Esophagus muscularis mucosa (tissue), 4 donors: Measurements from ENCODE around the gene ZNF618.

Source experiments
- EP300 ChIP-seq: sonication (generic); formaldehyde crosslinking; IDR thresholded peaks from one replicate; pipeline ENCODE4 v1.6.1; 2017; ENCODE audit warnings: antibody characterized with exemption
- POLR2A ChIP-seq: fragments of 450-650 bp; IDR thresholded peaks from one replicate; pipeline ENCODE4 v1.6.1; 2017; ENCODE audit warnings: antibody characterized with exemption, moderate library complexity, mild to moderate bottlenecking, low read depth
- POLR2AphosphoS5 ChIP-seq, 2 donors: sonication (generic); formaldehyde crosslinking; IDR thresholded peaks; one replicate each; pipeline ENCODE4 v1.6.1; 2017; ENCODE audit warnings: antibody characterized with exemption in 2 of 2
- TF ChIP-seq, protein P1 (sequence below), 3 experiments: fragments of 200-600 bp in 2 of 3; fragments of 450-650 bp in 1 of 3; sonication (generic) in 2 of 3; IDR thresholded peaks; one replicate each; pipeline ENCODE4 v1.5.1; 2017 to 2019; ENCODE audit warnings: antibody characterized with exemption in 3 of 3, mild to moderate bottlenecking in 2 of 3, moderate library complexity in 1 of 3

DNA sequence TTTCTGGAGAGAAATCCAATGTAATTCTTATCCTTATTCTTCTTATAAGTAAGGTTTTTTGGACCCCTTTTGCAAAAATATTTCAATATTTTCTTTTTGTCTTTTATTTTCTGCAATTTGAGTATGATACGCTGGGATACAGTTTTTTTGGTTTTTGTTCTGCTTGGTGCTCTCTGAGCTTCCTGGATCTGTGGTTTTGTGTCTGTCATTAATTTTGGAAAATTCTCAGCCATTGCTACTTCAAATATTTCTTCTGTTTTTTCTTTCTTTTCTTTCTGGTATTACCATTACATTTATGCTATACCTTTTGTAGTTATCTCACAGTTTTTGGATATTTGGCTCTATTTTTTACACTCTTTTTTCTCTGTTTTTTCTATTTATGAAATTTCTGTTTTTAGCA, 50.1 kb downstream of the ZNF618 start:
- TF ChIP-seq POLR2AphosphoS5 (IDR thresholded peaks at IDR 0.05) (no peak), POLR2A (no peak), EP300 (no peak)
- TF ChIP-seq, protein P1, sequence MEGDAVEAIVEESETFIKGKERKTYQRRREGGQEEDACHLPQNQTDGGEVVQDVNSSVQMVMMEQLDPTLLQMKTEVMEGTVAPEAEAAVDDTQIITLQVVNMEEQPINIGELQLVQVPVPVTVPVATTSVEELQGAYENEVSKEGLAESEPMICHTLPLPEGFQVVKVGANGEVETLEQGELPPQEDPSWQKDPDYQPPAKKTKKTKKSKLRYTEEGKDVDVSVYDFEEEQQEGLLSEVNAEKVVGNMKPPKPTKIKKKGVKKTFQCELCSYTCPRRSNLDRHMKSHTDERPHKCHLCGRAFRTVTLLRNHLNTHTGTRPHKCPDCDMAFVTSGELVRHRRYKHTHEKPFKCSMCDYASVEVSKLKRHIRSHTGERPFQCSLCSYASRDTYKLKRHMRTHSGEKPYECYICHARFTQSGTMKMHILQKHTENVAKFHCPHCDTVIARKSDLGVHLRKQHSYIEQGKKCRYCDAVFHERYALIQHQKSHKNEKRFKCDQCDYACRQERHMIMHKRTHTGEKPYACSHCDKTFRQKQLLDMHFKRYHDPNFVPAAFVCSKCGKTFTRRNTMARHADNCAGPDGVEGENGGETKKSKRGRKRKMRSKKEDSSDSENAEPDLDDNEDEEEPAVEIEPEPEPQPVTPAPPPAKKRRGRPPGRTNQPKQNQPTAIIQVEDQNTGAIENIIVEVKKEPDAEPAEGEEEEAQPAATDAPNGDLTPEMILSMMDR (IDR thresholded peaks at IDR 0.05): no peak
